Ovary (tissue), 3 donors: Measurements from ENCODE around the gene INPP5E.

Experiments
- EP300 ChIP-seq: sonication (generic); formaldehyde crosslinking; IDR thresholded peaks from one replicate; pipeline ENCODE4 v1.6.1; 2017; ENCODE audit warnings: antibody characterized with exemption
- TF ChIP-seq, protein P1 (sequence below), 3 donors: fragments of 450-650 bp in 2 of 3; fragments of 200-600 bp in 1 of 3; IDR thresholded peaks; one replicate each; pipeline versions ENCODE4 v1.5.1 to v1.8.0; 2016 to 2022; ENCODE audit warnings: antibody characterized with exemption in 3 of 3, mild to moderate bottlenecking in 1 of 3
- donor health status: DM: no; HTN: no; CAD: no.

DNA sequence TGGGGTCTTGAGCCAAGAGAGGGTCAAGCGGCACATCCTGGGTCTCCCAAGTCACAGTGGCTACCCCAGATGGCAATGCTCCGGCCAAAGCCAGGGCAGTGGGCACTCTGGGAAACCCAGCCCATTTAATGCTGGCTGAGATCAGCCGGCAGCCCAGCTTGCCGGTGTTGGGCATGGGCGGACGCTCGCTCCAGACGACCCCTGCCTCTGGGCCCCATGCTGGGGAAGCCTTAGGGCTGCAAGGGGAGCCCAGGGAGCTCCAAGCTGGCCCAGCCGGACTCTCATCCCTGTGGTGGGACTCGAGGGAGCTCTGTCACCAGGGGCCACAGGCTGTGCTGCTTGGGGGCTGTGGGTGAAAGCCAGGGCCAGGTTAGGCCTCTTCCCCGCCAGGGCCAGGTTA, 60.2 kb downstream of the INPP5E start:
- no peak for TF ChIP-seq EP300
- TF ChIP-seq, protein P1, sequence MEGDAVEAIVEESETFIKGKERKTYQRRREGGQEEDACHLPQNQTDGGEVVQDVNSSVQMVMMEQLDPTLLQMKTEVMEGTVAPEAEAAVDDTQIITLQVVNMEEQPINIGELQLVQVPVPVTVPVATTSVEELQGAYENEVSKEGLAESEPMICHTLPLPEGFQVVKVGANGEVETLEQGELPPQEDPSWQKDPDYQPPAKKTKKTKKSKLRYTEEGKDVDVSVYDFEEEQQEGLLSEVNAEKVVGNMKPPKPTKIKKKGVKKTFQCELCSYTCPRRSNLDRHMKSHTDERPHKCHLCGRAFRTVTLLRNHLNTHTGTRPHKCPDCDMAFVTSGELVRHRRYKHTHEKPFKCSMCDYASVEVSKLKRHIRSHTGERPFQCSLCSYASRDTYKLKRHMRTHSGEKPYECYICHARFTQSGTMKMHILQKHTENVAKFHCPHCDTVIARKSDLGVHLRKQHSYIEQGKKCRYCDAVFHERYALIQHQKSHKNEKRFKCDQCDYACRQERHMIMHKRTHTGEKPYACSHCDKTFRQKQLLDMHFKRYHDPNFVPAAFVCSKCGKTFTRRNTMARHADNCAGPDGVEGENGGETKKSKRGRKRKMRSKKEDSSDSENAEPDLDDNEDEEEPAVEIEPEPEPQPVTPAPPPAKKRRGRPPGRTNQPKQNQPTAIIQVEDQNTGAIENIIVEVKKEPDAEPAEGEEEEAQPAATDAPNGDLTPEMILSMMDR (IDR thresholded peaks at IDR 0.05), result no peak
